HFFc6 (cell line): Measurements from ENCODE around the gene TDRD12. TPM values are rescaled to one million over a fixed set of nuclear protein-coding genes. Genes with fewer than 3 reads are reported as not detected.

ENCODE experiments used
- DNase-seq: peaks from one replicate; pipeline ENCODE4 v3.0.0-alpha.2; 2018
- H3K27ac Mint-ChIP-seq: 2 replicates; pipeline ENCODE4 v1.8.0; 2020; ENCODE audit warnings: mild to moderate bottlenecking, mixed read lengths
- H3K27me3 Mint-ChIP-seq: 2 replicates; pipeline ENCODE4 v1.8.0; 2021; ENCODE audit warnings: mild to moderate bottlenecking, moderate library complexity, mixed read lengths; ENCODE audit not compliant: insufficient read depth
- H3K36me3 Mint-ChIP-seq: 2 replicates; pipeline ENCODE4 v1.8.0; 2021; ENCODE audit warnings: low read depth, mixed read lengths
- H3K4me1 Mint-ChIP-seq: 2 replicates; pipeline ENCODE4 v1.8.0; 2020; ENCODE audit warnings: low read depth, mixed read lengths
- H3K4me3 Mint-ChIP-seq: 2 replicates; pipeline ENCODE4 v1.8.0; 2020; ENCODE audit warnings: mild to moderate bottlenecking, moderate library complexity, mixed read lengths
- H3K9me3 Mint-ChIP-seq: 2 replicates; pipeline ENCODE4 v1.8.0; 2020; ENCODE audit warnings: mild to moderate bottlenecking, mixed read lengths
- CTCF ChIP-seq: fragments of 200-600 bp; sonication (generic); IDR thresholded peaks from 2 replicates; pipeline ENCODE4 v1.5.0; 2021; ENCODE audit warnings: antibody characterized with exemption, mild to moderate bottlenecking
- long read RNA-seq: library from polyadenylated mRNA; unstranded; transcript quantifications from one replicate; pipeline ENCODE4 v2.0.0, GENCODE V29; 2019
- total RNA-seq, 6 experiments: library from RNA; stranded (reverse); fragmentation: NEBNext Ultra II Directional; extraction: Animal tissue kit (Norgen Biotek cat#: 25700); gene quantifications; 2 replicates in 1 of 6; 3 replicates in 5 of 6; pipeline ENCODE4 v1.2.3, GENCODE V29; 2021

The TDRD12 gene
- total RNA-seq: under 1 TPM in 5 of 6 experiments, not detected in 1; 0.07 to 0.31 (median 0.18) TPM
- long read RNA-seq: 0 reads

GRCh38 chr19:32719611-32720059 is at the start of gene TDRD12:
TSS of gene TDRD12 (plus strand) at chr19:32719767. CDS start at chr19:32720073, 306 bp downstream.
- peaks cover 3% of the 10 kb centered on the region for H3K27me3 Mint-ChIP-seq
- H3K4me3 Mint-ChIP-seq: no peak within 1 kb of the TSS
- no peak for DNase-seq
- H3K9me3 Mint-ChIP-seq: no peaks in the 10 kb centered on the region; the same call in 1 of the 2 replicates
- no peaks in the 10 kb centered on the region for H3K4me1 Mint-ChIP-seq
- peaks cover 17% of the 10 kb centered on the region; the same call in 1 of the 2 replicates for H3K36me3 Mint-ChIP-seq
- TF ChIP-seq CTCF: peak; percentile 32; the same call in 1 of the 2 replicates
- H3K27ac Mint-ChIP-seq: no peak within 1 kb of the TSS

GRCh38 chr19:32671883-32672593 is 47.5 kb upstream of the TDRD12 start:
- Mint-ChIP-seq H3K4me3 (no peak overlapping the region), H3K4me1 (peaks cover 39% of the 10 kb centered on the region), H3K27ac (no peak overlapping the region), H3K36me3 (peaks cover 6% of the 10 kb centered on the region), H3K9me3 (no peaks in the 10 kb centered on the region), H3K27me3 (peaks cover 3% of the 10 kb centered on the region)
- TF ChIP-seq CTCF: no peak
- no peak for DNase-seq

GRCh38 chr19:32672841-32673240 is 46.7 kb upstream of the TDRD12 start:
- H3K4me1 Mint-ChIP-seq: peaks cover 39% of the 10 kb centered on the region
- peaks cover 11% of the 10 kb centered on the region for H3K27me3 Mint-ChIP-seq
- H3K36me3 Mint-ChIP-seq: peaks cover 6% of the 10 kb centered on the region

GRCh38 chr19:32673573-32673972 is 46.0 kb upstream of the TDRD12 start:
- Mint-ChIP-seq H3K4me1 (peaks cover 39% of the 10 kb centered on the region), H3K9me3 (no peaks in the 10 kb centered on the region), H3K36me3 (peaks cover 6% of the 10 kb centered on the region), H3K4me3 (peak overlapping the region; percentile 97), H3K27me3 (peaks cover 12% of the 10 kb centered on the region), H3K27ac (no peak overlapping the region)
- DNase-seq: no peak
- no peak for TF ChIP-seq CTCF

More at GRCh38 chr19:32672841-32673240, 46.7 kb upstream of the TDRD12 start:
- TF ChIP-seq CTCF: no peak
- Mint-ChIP-seq H3K9me3 (no peaks in the 10 kb centered on the region), H3K27ac (no peak overlapping the region), H3K4me3 (peak overlapping the region; percentile 56)
- DNase-seq: no peak

- H3K36me3 Mint-ChIP-seq: peaks cover 6% of the 10 kb centered on the region
- H3K9me3 Mint-ChIP-seq: no peaks in the 10 kb centered on the region
- peak overlapping the region; percentile 81 for H3K27ac Mint-ChIP-seq
- H3K4me1 Mint-ChIP-seq: peaks cover 32% of the 10 kb centered on the region
- TF ChIP-seq CTCF: no peak
- peaks cover 12% of the 10 kb centered on the region for H3K27me3 Mint-ChIP-seq
- H3K4me3 Mint-ChIP-seq: peak overlapping the region; percentile 97
- no peak for DNase-seq
Observed at GRCh38 chr19:32674153-32674930, 45.2 kb upstream of the TDRD12 start.
